Measurements from ENCODE around the gene SYNGR3.
"Not testable (repeated sequence)": the region's sequence is repeated elsewhere in the genome, so short reads cannot be mapped to it uniquely, and the experiment has no call there.

Gene SYNGR3

GRCh38 chr16:2030036-2030435, 40.3 kb downstream of the SYNGR3 start:
- H3K4me3 ChIP-seq (ENCODE audit: low read depth, low read length): no peak overlapping the region
- TF ChIP-seq CTCF (IDR thresholded peaks at IDR 0.05; ENCODE audit: borderline replicate concordance, insufficient read depth, low read depth, low read length): no peak

DNA sequence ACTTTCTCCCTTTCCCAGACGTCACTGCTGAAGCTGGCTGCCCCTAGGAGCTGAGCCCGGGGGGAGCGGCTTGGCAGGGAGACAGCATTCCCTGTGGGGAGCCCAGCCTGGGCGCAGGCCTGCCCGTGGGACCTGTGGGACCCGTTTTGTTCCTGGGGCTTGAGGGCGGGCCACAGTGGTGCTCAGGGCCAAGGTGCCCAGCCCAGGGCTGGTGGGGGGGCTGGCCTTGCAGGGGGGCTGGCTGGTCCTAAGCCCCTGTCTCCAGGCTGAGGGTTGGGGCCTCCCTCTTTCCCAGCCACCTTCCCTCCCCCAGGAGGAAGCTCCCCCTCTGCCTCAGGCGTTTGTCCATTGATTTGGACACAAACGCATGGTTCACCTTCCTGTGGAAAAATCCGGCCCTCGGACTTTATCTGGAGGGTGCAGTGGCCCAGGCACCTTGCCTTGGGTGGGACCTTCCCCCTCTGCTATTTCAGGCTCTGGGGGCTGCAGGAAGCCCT, 41.4 kb downstream of the SYNGR3 start:
- no peak overlapping the region for H3K4me3 ChIP-seq (ENCODE audit: low read depth, low read length)
- TF ChIP-seq CTCF (IDR thresholded peaks at IDR 0.05; ENCODE audit: borderline replicate concordance, insufficient read depth, low read depth, low read length): no peak

DNA sequence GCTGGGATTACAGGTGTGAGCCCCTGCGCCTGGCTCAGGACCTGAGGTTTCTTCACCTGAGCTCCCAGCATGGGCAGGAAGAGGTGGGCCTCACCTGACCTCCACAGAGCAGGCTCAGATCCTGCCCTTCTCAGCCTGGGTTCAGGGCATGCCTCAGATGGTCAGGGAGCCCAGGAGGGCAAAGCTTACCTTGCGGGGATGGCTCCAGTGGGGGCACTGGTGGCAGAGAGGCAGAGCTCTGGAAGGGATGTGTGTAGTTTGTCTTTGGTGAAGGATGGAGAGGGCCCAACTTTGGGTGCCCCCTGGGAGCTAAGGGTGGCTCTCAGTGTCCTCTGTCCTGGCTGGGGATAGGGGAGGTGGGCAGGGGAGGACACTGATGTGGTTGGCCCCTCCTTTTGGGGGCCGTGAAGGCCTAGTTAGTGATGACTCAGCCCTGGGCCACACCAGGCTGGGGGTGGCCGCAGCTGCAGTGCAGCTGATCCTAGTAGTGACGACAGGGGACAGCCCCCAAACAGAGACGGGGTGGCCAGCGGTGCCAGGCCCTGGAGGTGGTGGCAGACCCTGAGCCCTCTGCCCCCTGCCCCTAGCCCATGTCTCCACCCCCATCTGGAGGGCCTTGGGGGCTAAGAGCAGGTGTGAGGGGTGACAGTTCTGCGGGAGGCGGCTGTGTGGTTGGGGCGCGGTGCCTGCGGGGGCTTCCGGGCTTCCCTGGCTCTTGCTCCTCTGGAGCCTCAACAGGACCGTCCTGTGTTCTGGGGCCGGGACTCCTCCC, 42.7 kb downstream of the SYNGR3 start:
- H3K4me3 ChIP-seq (ENCODE audit: low read depth, low read length): no peak overlapping the region
- TF ChIP-seq CTCF (IDR thresholded peaks at IDR 0.05; ENCODE audit: borderline replicate concordance, insufficient read depth, low read depth, low read length): no peak

DNA sequence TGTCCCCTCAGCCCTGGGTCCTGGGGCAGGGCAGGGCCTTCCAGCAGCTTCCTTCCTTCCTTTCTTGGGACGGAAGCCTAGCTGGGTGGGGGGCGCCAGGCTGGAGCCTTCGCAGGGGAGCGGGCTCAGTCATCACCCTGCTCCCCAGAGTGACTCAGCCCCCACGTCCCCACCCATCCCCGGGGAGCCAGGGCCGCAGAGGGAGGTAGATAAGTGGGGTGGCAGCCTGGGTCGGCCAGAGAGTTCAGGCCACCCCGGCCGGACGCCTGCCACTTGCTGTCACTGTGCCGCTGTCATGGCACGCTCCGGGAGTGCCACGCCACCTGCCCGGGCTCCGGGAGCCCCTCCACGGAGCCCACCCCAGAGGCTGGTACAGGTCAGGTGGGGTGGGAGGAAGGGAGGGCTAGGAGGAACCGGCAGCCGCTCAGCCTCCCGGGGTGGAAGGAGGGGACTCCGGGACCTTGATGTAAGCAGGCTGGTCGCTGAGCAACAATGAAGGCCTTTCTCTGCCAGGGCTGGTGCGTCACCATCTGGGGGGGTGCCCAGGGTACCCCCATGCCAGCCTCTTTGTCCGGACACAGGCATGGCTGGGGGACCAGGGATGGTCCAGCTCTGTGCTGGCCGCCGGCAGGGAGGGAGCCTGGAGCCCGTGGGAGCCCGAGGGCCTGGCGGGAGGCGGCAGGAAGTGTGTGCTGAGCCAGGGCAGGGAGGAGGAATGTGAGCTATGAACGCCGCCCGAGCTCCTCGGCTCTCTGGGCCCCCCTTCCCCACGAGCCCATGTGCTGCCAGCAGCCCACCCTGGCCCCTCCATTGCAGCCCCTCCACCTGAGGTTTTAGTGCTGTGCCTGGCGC, 43.5 kb downstream of the SYNGR3 start:
- TF ChIP-seq CTCF (IDR thresholded peaks at IDR 0.05; ENCODE audit: borderline replicate concordance, insufficient read depth, low read depth, low read length): no peak
- no peak overlapping the region for H3K4me3 ChIP-seq (ENCODE audit: low read depth, low read length)

DNA sequence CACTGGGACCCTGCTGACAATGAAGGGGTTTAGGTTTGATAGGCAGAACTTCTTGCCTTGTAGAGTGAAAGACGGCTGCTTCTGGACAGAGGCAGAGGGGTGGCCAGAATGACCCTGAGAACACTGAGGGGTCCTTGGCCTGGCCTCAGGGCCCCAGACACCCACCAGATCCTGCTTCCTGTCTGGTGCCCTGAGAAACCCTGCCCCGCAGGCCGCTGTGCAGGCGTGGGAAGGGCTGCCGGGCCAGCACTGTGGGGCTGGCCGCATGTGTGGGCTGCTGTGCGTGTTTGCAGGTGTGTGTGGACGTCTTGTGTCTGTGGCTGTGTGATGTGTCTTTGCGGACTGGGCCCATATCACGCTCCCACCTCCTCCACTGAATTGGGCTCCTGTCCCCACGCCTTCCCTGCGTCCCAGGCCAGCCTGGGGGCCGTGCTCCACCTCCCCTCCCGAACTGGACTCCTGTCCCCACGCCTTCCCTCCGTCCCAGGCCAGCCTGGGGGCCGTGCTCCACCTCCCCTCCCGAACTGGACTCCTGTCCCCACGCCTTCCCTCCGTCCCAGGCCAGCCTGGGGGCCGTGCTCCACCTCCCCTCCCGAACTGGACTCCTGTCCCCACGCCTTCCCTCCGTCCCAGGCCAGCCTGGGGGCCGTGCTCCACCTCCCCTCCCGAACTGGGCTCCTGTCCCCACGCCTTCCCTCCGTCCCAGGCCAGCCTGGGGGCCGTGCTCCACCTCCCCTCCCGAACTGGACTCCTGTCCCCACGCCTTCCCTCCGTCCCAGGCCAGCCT, 44.3 kb downstream of the SYNGR3 start:
- H3K4me3 ChIP-seq (ENCODE audit: low read depth, low read length): not testable (repeated sequence)

GRCh38 chr16:2034696-2035430, 45.1 kb downstream of the SYNGR3 start:
- no peak overlapping the region for H3K4me3 ChIP-seq (ENCODE audit: low read depth, low read length)

More at GRCh38 chr16:2034696-2035430, 45.1 kb downstream of the SYNGR3 start:
- TF ChIP-seq CTCF (IDR thresholded peaks at IDR 0.05; ENCODE audit: borderline replicate concordance, insufficient read depth, low read depth, low read length): no peak

Data from GM12875 (cell line).